ENCODE measurements around the gene TCF19. TPM values are rescaled to one million over a fixed set of nuclear protein-coding genes. Genes with fewer than 3 reads are reported as not detected.

The TCF19 gene
- total and polyA plus RNA-seq, 2 experiments from 2014 or later: 18.3 to 28.4 TPM

DNA sequence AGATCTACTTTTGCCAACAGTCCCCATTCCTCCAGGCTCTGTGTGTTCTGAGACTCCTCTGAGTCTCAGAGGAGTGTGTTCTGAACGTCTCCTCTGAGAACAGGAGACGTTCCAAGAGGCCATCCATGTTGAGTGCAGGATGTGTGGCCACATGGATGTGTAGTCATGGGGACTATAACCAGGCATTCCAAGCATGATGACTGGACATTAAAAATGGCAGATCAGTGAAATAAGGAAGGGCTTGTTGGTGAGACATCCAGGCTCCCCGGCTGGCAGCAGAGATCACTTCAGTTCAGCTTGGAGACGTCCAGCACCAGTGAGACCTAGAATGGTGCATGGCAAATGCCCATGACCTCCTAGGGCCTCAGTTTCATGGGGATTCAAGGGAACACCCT lies 46.4 kb downstream of the TCF19 start:
- H3K4me1 ChIP-seq (ENCODE audit: insufficient read depth): peaks cover 12% of the 10 kb centered on the region
- DNase-seq: peak; percentile 53

GRCh38 chr6:31205638-31206037 lies 47.2 kb downstream of the TCF19 start:
- Histone ChIP-seq H3K9me2 (ENCODE audit: insufficient read depth) (no peaks in the 10 kb centered on the region), H3F3A (ENCODE audit: insufficient read depth) (peaks cover 20% of the 10 kb centered on the region), H3K9me3 (ENCODE audit: low read depth) (no peaks in the 10 kb centered on the region), H3K9ac (no peak overlapping the region), H3K79me2 (ENCODE audit: insufficient read depth) (no peaks in the 10 kb centered on the region), H3K4me3 (no peak overlapping the region), H3K4me2 (ENCODE audit: unreplicated experiment) (no peak overlapping the region), H4K20me1 (ENCODE audit: insufficient read depth) (no peaks in the 10 kb centered on the region), H3K36me3 (ENCODE audit: low read depth) (no peaks in the 10 kb centered on the region), H2AFZ (no peak overlapping the region), H3K27ac (no peak overlapping the region), H3K4me1 (ENCODE audit: insufficient read depth) (peaks cover 12% of the 10 kb centered on the region), H3K27me3 (replicated peaks; ENCODE audit: insufficient read depth) (no peaks in the 10 kb centered on the region)
- 81 to 86% methylated on average over 2 of the region's 2 CpGs for WGBS, 2 experiments (ENCODE audit: low coverage in 1 of 2, low lambda C conversion rate in 2 of 2, missing lambda C conversion rate in 2 of 2)
- no peak for DNase-seq
- in situ Hi-C loops (cut with MboI): loop anchor here (10.0 kb wide), 1 partner anchor 159 kb away; no protein-coding TSS in a partner anchor
- no peak for TF ChIP-seq EZH2phosphoT487 (IDR thresholded peaks at IDR 0.05; ENCODE audit: insufficient read depth, low read depth)
- no peak for TF ChIP-seq EZH2 (IDR thresholded peaks at IDR 0.05; ENCODE audit: insufficient read depth, poor library complexity, severe bottlenecking)

More for the DNA sequence above, 46.4 kb downstream of the TCF19 start:
- in situ Hi-C loops (cut with MboI): loop anchor here (10.0 kb wide), 1 partner anchor 160 kb away; no protein-coding TSS in a partner anchor
- WGBS, 2 experiments (ENCODE audit: low coverage in 1 of 2, low lambda C conversion rate in 2 of 2, missing lambda C conversion rate in 2 of 2): 40 to 44% methylated on average over 4 of the region's 4 CpGs
- Histone ChIP-seq H2AFZ (no peak overlapping the region; the same call in 1 of the 2 replicates), H3K9ac (no peak overlapping the region), H3F3A (ENCODE audit: insufficient read depth) (peaks cover 20% of the 10 kb centered on the region), H3K4me2 (ENCODE audit: unreplicated experiment) (peak overlapping the region; percentile 83), H3K79me2 (ENCODE audit: insufficient read depth) (no peaks in the 10 kb centered on the region), H3K27ac (peak overlapping the region; percentile 76; the same call in 1 of the 2 replicates), H3K9me3 (ENCODE audit: low read depth) (no peaks in the 10 kb centered on the region), H3K9me2 (ENCODE audit: insufficient read depth) (no peaks in the 10 kb centered on the region), H3K27me3 (replicated peaks; ENCODE audit: insufficient read depth) (no peaks in the 10 kb centered on the region), H3K4me3 (peak overlapping the region; percentile 73; the same call in 1 of the 2 replicates), H4K20me1 (ENCODE audit: insufficient read depth) (no peaks in the 10 kb centered on the region), H3K36me3 (ENCODE audit: low read depth) (no peaks in the 10 kb centered on the region)
- TF ChIP-seq EZH2phosphoT487 (IDR thresholded peaks at IDR 0.05; ENCODE audit: insufficient read depth, low read depth) (no peak), EZH2 (IDR thresholded peaks at IDR 0.05; ENCODE audit: insufficient read depth, poor library complexity, severe bottlenecking) (no peak)

DNA sequence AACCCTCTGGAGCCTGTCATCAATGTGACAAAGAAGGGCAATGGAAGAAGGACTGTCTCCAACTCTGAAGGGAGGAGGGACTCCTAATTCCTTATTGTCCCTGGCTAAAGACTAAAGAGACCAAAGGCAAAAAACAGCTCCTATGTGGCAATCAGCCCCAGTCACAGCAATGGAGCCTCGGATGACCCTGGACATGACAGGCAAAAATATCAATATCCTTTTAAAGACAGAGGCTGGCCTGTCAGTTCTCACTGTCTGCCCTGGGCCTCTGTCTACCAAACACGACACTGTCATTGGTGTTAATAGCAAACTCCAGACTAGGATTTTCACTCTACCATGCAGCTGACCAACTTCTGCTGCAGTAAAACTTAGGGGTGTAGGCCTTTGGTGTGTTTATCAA lies 50.1 kb downstream of the TCF19 start:
- H3K27me3 ChIP-seq (replicated peaks; ENCODE audit: insufficient read depth): no peaks in the 10 kb centered on the region
- TF ChIP-seq EZH2phosphoT487 (IDR thresholded peaks at IDR 0.05; ENCODE audit: insufficient read depth, low read depth) (no peak), EZH2 (IDR thresholded peaks at IDR 0.05; ENCODE audit: insufficient read depth, poor library complexity, severe bottlenecking) (no peak)
- H3K4me1 ChIP-seq (ENCODE audit: insufficient read depth): peaks cover 1% of the 10 kb centered on the region; the same call in 1 of the 2 replicates
- in situ Hi-C loops (cut with MboI): loop anchor here (10.0 kb wide), 1 partner anchor 156 kb away; no protein-coding TSS in a partner anchor
- H3K9me3 ChIP-seq (ENCODE audit: low read depth): no peaks in the 10 kb centered on the region
- no peak for DNase-seq
- H3K27ac ChIP-seq: no peak overlapping the region
- 39 to 41% methylated on average over 2 of the region's 2 CpGs for WGBS, 2 experiments (ENCODE audit: low coverage in 1 of 2, low lambda C conversion rate in 2 of 2, missing lambda C conversion rate in 2 of 2)
- H3K36me3 ChIP-seq (ENCODE audit: low read depth): no peaks in the 10 kb centered on the region
- no peaks in the 10 kb centered on the region for H3K79me2 ChIP-seq (ENCODE audit: insufficient read depth)
- peaks cover 6% of the 10 kb centered on the region for H3F3A ChIP-seq (ENCODE audit: insufficient read depth)
- H3K9ac ChIP-seq: no peak overlapping the region
- H3K9me2 ChIP-seq (ENCODE audit: insufficient read depth): no peaks in the 10 kb centered on the region
- no peaks in the 10 kb centered on the region for H4K20me1 ChIP-seq (ENCODE audit: insufficient read depth)
- H3K4me2 ChIP-seq (ENCODE audit: unreplicated experiment): no peak overlapping the region
- no peak overlapping the region for H2AFZ ChIP-seq
- no peak overlapping the region for H3K4me3 ChIP-seq

GRCh38 chr6:31209137-31209536 lies 50.7 kb downstream of the TCF19 start:
- 47% methylated on average over 2 of the region's 2 CpGs for WGBS, 2 experiments (ENCODE audit: low coverage in 1 of 2, low lambda C conversion rate in 2 of 2, missing lambda C conversion rate in 2 of 2)
- in situ Hi-C loops (cut with MboI): loop anchor here (10.0 kb wide), 1 partner anchor 156 kb away; no protein-coding TSS in a partner anchor
- H3K27ac ChIP-seq: no peak overlapping the region

More at GRCh38 chr6:31209137-31209536, 50.7 kb downstream of the TCF19 start:
- Histone ChIP-seq H3K9ac (no peak overlapping the region), H3K9me3 (ENCODE audit: low read depth) (no peaks in the 10 kb centered on the region), H3K4me3 (no peak overlapping the region), H3K79me2 (ENCODE audit: insufficient read depth) (no peaks in the 10 kb centered on the region), H3K36me3 (ENCODE audit: low read depth) (no peaks in the 10 kb centered on the region), H3K27me3 (replicated peaks; ENCODE audit: insufficient read depth) (no peaks in the 10 kb centered on the region), H3K4me2 (ENCODE audit: unreplicated experiment) (no peak overlapping the region), H3F3A (ENCODE audit: insufficient read depth) (0 out of 2 replicates have a peak, but pooled peaks cover under 1% of the 10 kb centered on the region), H2AFZ (no peak overlapping the region), H3K4me1 (ENCODE audit: insufficient read depth) (no peaks in the 10 kb centered on the region), H4K20me1 (ENCODE audit: insufficient read depth) (no peaks in the 10 kb centered on the region), H3K9me2 (ENCODE audit: insufficient read depth) (no peaks in the 10 kb centered on the region)
- no peak for TF ChIP-seq EZH2phosphoT487 (IDR thresholded peaks at IDR 0.05; ENCODE audit: insufficient read depth, low read depth)
- no peak for TF ChIP-seq EZH2 (IDR thresholded peaks at IDR 0.05; ENCODE audit: insufficient read depth, poor library complexity, severe bottlenecking)
- no peak for DNase-seq
